Activated CD4-positive, alpha-beta T cell treated with anti-CD3 and anti-CD28 coated beads, Interleukin-2, amount 50 U/mL, for 1 hour (primary cell): ENCODE data around the gene FBP2.
A peak's percentile ranks its signal among the peaks of the same experiment; 100 is the strongest.
"Not testable (repeated sequence)": the region's sequence is repeated elsewhere in the genome, so short reads cannot be mapped to it uniquely, and the experiment has no call there.

Experiments
- DNase-seq: peaks from one replicate; pipeline ENCODE4 v3.0.0-alpha.2; 2020

Gene FBP2

DNA sequence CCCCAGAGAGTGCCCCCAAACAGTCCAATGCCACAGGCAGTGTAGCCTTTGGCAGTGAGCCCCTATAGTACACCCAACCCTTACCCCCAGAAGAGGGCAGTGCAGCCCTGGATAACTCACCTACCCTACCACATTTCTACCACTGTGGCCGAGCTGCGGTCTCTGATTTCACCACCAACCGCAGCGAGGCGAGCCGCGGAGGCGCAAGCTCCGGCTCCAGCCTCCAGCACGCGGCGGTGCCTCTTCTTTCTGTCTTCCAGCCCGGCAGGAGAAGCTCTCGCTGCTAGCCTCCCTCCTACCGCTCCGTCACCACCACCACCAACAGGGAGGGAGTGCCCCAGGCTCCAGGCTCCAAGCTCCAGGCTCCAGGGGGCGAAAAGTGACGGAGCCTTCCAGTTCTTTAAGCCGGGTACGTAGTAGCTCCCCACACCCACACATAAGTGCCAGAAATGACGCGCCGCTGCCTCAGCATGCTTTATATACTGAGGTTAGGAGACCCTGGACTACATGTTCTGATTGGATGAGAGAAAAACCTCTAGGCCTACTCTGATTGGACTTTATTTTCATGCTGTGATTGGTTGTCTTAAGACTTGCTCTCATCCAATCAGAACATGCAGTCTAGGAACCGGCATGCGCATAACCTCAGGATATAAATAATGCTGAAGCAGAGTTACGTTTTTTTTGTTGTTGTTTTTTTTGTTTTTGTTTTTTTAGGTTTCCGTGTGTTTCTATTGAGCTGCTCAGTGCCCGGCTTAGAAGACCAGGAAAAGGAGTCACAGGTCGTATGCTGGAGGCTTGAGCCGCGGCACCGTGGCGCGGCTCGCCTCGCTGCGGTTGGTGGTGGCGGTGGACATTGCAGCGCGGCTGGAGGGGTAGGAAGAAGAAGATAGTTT lies 38.9 kb downstream of the FBP2 start, which contains the start of gene PCAT7:
Gene PCAT7 (plus strand): TSS at position 645 of the 893 bp plus-strand sequence.
- peak; percentile 6 for DNase-seq

DNA sequence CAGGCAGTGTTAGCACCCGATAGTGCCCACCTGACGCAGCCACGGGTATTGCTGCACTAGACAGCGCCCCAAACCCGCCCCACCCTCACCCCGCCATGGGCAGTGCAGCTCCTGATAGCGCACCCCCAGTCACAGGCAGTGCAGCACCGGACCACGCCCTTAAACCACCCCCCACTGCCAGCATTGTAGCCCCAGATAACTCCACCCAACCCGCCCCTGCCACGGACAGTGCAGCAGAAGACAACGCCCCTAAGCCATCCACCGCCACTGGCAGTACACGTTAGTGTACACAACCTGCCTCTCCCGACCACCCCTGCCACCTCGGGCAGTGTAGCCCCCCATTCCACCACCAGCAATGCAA lies 39.6 kb downstream of the FBP2 start:
- DNase-seq = no peak

DNA sequence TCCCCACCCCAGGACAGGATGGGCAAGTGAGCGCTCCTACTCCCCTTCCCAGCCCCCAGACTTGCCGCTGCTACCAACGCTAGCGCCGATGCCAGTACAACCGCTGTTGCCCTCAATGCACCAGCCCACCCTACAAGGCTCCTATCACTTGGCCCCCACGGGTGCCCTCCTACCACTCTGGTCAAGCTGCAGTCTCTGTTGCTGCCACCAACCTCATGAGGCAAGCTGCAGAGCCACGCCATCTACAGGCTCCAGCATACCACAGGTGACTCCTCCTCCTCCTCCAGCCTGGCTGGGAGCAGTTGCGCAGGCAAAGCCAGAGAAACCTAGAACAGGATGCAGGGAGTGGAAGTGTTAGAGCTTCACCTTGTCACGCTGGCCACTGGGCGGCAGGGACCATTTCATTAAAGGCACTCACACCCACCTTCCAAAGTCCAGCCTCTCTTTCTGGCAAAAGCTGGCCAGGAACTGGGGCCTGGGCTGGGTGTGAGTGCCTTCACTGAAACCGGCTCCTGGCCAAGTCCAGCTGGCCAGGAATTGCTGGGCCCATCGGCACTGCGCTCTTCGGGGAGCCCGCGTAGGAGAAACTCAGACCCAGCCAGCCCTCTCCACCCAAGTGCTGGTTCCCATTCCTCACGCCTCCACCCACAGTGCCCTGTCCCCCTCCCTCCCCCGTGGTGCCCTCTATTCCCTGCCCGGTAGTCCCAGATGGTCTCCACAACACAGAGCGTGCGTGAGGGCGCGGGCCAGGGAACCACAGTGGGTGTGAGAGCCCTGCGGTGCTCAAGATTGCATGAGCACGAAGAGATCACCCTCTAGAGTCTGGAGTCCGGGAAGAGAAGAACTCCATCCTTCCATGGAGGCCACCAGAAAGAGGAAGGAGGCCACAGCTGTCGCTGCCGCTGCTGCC lies 40.3 kb downstream of the FBP2 start:
- no peak for DNase-seq

DNA sequence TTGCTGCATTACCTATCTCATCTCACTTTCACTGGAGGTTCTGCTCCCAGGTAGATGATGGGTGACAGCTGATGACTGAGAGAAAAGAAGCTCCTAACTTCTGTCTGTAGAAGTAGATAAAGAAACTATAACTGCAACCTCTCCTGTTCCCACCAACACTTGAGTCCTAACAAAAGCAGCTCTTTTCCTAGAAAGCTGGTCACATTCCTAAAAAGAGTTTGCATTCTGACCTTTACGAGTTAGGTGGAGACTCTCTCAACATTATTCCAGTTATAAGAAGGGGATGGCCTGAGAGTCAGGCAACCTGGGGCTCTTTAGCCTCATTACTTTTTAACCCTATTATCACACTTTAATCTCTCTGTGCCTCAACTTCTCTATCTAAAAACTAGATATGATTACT lies 47.7 kb downstream of the FBP2 start:
- no peak for DNase-seq

DNA sequence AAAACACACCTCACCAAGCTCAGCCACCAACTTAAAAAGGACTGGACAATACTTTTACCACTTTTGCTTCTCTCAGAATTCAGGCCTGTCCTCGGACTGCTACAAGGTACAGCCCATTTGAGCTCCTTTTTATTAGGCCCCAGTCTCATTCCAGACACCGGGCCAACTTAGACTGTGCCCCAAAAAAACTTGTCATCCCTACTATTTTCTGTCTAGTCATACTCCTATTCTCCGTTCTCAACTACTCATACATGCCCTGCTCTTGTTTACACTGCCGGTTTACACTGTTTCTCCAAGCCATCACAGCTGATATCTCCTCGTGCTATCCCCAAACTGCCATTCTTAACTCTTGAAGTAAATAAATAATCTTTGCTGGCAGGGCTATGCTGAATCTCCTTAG lies 49.3 kb downstream of the FBP2 start:
- not testable (repeated sequence) for DNase-seq

DNA sequence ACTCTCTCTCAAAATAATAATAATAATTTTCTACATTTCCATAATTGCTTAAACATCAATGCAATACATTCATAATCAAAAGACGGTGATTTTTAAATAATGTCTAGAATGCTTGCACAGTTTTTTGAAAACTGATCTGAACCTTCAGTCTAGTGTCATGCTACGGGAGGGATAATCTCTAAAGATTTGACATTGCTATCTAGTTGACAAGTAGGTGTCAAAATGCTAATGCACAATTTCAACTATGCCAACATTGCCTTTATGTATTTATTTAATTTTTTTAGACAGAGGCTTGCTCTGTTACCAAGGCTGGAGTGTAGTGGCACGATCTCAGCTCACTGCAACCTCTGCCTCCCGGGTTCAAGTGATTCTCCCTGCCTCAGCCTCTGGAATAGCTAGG lies 54.7 kb downstream of the FBP2 start:
- DNase-seq = no peak

DNA sequence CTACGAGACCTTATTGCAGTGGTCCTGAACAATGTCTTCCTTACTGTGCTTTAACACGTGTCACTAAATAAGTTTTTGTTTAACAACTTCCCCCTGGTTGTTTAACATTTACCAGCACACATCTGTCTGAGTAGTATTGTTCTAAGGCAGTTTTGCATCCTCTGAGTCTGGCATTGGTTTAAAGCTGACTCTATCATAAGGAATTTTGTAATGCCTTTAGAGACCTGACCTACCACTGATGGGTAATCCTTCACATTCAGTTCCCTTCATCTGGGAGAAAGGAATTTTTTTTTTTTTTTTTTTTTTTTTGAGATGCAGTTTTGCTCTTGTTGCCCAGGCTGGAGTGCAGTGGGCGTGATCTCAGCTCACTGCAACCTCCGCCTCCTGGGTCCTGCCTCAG lies 58.7 kb downstream of the FBP2 start:
- DNase-seq = no peak

DNA sequence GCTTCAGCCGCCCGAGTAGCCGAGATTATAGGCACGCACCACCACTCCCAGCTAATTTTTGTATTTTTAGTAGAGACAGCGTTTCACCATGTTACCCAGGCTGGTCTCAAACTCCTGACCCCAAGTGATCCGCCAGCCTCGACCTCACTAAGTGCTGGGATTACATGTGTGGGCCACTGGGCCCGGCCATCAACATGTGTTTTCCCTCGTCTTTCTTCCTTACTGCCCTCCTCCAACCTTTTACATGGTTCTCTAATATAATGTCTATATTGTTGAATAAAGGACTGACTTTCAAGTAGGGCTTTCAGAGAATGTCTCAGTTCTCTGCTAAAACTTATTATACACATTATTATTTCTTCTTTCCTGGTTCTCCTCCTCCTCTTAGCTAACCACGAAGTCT lies 60.0 kb downstream of the FBP2 start:
- DNase-seq = no peak

DNA sequence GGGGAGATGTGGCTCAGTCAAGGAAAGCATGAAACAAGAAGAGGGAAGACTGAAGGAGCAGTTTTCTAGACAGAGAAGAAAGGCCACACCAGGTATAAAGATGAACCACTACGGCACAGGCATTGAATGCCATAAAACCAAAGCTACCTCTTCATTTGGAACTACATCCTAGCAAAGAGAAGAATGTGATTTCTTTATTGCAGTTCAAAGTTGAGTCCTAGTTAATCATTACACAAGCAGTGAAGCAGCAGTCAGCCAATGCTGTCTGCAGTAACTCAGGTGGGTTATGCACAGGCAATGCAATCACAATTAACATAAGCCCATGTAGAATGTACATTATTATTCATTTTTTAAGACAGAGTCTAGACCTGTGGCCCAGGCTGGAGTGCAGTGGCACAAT lies 60.5 kb downstream of the FBP2 start:
- no peak for DNase-seq

DNA sequence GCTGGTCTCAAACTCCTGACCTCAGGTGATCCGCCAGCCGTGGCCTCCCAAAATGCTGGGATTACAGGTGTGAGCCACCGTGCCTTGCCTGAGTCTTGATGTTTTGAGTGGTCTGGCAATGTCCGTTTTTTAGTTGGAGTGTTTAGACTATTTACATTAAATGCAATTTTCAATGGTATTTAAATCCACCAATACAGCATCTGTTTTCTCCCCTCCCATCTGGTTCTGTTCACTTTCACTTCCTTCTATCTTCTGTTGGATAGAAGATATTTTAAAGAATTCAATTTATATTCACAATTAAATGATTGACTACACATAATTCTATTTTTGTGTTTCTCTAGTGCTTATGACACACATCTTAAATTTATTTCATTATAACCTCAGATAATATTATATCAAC lies 64.7 kb downstream of the FBP2 start:
- no peak for DNase-seq

DNA sequence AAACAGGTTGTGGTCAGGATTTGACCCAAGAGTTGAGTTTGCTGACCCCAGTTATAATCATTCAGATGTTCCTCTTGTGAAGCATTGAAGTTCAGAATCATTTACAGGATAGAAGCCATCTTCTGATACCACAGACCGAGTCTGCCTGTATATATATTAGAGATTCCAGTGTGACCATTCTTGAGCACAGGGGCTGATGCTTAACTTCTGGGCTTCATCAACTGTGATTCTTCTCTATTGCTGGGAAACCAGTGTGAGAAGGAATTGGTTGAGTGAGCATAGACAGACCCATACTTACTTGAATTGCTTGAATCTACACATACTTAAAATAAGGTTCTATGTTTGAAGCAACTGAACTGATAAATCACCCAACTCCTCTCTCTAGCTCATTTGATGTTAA lies 66.7 kb downstream of the FBP2 start:
- DNase-seq = no peak

DNA sequence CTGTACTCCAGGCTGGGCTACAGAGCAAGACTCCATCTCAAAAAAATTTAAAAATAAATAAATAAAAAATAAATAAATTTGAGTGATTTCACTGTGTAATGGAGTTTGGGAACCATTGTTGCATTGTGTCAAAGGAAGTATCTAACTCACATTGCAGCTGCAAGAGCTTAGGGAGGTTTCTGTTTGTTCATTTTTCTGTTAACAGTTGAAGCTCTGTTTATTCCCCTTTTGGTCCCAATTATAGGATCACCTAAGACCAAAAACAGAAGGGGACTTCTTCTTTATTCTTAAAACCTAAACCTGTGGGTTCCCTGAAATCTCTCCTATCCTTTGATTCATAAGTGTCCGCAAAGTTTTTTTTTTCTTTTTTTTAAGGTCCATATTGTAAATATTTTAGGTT lies 67.4 kb downstream of the FBP2 start:
- no peak for DNase-seq

DNA sequence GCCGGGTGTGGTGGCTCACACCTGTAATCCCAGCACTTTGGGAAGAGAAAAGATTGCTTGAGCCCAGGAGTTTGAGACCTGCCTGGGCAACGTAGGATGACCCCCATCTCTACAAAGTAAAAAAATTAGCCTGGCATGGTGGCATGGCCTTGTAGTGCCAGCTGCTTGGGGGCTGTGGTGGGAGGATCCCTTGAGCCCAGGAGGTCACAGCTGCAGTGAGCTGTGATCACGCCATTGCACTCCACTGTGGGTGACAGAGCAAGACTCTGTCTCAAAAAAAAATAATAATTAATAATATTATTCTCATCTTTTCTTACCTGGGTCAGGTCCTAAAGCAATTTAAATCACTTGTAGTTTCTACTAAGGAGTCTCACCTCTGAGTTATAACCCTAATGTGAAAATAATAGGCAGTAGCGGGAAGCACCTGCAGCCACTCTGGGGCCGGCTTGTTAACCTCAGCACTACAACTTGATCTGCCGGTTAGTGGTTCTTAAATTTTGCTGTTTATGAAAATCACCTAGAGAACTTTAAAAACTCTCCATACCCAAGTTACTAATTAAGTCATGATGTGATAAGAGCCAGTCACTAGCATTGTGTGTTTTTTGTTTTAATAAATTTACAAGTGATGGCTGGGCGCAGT lies 68.1 kb downstream of the FBP2 start:
- no peak for DNase-seq

DNA sequence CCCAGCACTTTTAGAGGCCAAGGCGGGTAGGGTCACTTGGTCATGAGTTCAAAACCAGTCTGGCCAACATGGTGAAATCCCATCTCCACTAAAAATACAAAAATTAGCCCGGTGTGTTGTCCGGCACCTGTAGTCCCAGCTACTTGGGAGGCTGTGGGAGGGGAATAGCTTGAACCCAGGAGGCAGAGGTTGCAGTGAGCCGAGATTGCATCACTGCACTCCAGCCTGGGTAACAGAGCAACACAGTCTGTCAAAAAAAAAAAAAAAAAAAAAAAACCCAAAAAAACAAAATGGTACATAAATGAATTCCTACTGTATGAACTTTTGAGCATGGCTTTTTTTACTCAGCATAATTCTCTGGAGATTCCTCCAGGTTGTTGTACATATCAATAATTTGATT lies 76.4 kb downstream of the FBP2 start:
- DNase-seq = no peak

DNA sequence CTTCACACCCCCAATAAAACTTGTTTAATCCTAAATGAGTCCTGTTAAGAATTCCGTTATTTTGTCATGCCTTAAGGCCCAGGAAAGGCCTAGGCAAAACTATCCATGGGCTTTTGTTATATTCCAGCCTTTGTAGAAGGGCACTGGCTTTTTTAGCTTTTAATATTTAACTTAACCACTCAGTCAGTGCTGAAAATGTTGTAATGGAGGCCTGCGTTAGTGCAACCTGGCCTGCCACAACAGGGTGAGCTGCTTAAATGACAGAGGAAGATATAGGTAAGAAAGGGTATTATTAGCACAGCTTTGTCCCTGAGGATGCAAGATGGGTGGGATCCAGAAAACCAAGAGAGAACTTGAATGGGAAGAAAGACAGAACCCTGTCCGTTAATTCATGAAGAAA lies 78.9 kb downstream of the FBP2 start:
- DNase-seq = no peak

DNA sequence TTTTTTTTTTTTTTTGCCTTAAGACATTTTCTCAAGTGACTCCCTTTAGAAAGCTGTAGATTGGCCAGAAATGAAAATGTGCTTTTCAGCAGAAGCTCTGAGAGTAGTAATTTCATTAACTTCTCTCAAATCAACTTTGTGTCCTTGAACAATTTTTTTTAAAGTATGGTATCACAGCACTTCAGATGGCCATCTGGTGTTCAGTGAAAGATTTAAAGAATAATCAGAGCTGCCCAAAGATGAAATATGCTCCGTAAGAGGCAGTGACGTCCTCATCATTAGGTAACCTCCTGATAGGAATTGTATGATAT lies 81.7 kb downstream of the FBP2 start:
- DNase-seq = no peak

DNA sequence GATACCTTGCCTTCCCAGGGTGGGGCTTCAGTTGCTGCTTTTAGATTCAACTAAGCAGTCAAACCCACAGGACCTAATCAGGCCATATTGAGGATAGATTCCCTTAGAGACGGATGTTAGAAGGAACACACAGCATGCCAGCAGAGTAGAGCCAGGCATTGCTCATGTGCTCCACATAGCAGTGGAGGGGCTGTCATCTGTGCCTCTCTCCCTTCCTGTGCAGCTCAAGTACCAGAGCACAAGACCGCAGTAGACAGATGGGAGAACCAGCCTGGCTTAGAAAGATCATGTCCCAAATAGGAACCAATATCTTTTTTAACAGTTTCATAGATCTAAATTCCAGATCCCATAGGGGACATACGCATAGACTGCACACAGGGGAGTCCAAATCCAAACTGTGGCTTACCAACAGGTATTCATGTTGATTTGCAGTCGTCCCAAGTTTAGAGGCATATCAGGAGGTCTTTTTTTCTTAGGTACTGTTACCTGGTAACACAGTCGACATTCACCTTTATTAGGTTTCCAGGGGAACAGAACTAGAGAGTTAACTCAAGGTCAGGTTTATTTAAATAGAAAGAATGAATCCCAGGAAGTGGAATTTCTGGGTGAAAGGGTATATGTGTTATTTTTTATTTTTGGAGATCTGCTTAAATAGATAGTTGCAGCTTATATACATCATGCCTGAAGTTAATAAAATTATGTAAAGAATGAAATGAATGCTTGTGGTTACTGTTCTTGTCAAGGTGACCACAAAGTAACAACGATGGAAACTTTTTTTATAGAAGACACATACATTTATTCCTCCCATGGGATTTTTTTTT lies 82.3 kb downstream of the FBP2 start:
- no peak for DNase-seq
